Retinal pigment epithelial cell (primary cell): ENCODE data around the gene PPP1R2B.
"Not testable (repeated sequence)": the region's sequence is repeated elsewhere in the genome, so short reads cannot be mapped to it uniquely, and the experiment has no call there.

Experiments
- DNase-seq: peaks from one replicate; pipeline ENCODE4 v3.0.0-alpha.2; 2010; ENCODE audit warnings: low read depth
- H3K4me3 ChIP-seq: 2 replicates; pipeline ENCODE4 v1.5.1; 2011; ENCODE audit warnings: mild to moderate bottlenecking, low read length, control low read depth, moderate library complexity
- TF ChIP-seq, protein P1 (sequence below): conservative IDR thresholded peaks from 2 replicates; pipeline ENCODE4 v1.5.1; 2011; ENCODE audit warnings: low read depth, low read length, control low read depth, inconsistent platforms

PPP1R2B gene

DNA sequence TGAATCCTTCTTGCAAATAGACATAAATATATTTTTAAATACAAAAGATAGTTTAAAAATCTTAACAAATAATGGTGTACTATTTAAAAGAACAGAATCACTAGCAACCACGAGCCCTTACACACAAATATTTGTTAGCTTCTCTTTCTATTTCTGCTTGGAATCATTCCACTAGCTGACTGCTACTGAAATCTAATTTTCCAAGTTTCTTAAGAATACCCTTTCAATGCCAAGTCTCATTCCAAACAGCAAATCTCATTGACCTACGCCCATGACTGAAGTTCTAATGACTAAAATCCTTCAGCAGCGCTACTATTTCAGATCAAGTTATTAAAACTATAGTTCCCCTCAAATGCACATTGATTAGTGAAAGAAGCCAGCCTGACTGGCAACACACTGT, 13.2 kb upstream of the PPP1R2B start:
- H3K4me3 ChIP-seq = no peak overlapping the region
- TF ChIP-seq, protein P1, sequence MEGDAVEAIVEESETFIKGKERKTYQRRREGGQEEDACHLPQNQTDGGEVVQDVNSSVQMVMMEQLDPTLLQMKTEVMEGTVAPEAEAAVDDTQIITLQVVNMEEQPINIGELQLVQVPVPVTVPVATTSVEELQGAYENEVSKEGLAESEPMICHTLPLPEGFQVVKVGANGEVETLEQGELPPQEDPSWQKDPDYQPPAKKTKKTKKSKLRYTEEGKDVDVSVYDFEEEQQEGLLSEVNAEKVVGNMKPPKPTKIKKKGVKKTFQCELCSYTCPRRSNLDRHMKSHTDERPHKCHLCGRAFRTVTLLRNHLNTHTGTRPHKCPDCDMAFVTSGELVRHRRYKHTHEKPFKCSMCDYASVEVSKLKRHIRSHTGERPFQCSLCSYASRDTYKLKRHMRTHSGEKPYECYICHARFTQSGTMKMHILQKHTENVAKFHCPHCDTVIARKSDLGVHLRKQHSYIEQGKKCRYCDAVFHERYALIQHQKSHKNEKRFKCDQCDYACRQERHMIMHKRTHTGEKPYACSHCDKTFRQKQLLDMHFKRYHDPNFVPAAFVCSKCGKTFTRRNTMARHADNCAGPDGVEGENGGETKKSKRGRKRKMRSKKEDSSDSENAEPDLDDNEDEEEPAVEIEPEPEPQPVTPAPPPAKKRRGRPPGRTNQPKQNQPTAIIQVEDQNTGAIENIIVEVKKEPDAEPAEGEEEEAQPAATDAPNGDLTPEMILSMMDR = no peak
- no peak for DNase-seq

DNA sequence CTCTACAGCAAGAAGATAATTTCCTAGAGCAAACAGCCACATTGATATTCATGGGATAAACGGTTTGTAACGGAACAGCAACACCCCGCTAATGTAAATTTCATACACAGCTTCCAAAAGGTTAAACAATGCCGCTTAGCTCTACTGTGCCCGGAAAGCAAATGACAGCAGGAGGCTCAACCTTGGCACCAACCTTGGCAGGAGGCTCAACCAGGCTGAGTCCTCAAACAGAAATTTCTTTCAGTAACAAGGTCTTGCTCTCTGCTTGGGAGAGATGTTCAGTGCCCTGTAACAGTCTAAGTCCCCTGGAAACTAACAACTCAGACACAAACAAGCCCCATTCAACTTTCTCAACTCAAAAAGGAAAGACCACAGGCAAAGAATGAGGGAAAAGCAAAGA, 11.1 kb upstream of the PPP1R2B start:
- TF ChIP-seq, protein P1 = no peak
- H3K4me3 ChIP-seq = no peak overlapping the region
- no peak for DNase-seq

DNA sequence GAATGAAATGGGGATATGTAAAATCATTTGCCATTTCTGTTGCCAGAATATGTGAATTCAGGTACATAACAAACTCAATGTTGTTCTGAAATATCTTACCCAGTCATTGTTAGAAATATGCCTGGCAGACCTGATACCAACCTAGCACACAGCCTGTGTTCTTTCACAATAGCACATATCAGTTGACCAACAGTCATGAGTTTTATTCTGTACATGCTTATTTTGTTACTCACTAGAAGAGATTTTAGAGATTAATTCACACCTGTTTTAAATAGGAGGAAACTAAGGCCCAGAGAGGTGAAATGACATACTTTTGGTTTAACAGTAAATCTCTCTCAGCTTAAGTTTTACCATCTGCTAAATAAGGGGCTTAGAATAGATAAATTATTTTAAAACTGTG, 8.4 kb upstream of the PPP1R2B start:
- H3K4me3 ChIP-seq = no peak overlapping the region
- TF ChIP-seq, protein P1 = no peak

DNA sequence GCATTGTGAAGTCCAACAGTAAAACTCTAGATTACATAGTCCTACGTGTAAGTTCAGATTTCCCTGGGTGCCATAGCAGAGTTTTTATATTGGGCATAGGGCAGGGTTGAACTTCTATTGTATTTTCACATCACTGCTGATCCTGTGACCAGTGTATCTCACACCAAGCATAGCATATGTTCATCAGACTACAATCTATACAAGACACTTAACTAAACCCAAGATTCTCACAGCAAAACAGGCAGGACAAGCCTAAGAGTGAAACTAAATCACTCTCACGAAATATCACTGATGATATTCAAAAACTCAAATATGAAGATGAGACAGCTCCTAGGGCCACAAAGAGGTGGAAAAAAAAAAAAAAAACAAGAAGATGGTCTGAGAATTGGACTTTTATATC, 3.2 kb upstream of the PPP1R2B start:
- TF ChIP-seq, protein P1 = no peak
- H3K4me3 ChIP-seq = no peak overlapping the region
- no peak for DNase-seq

More for the DNA sequence above, 8.4 kb upstream of the PPP1R2B start:
- no peak for DNase-seq

DNA sequence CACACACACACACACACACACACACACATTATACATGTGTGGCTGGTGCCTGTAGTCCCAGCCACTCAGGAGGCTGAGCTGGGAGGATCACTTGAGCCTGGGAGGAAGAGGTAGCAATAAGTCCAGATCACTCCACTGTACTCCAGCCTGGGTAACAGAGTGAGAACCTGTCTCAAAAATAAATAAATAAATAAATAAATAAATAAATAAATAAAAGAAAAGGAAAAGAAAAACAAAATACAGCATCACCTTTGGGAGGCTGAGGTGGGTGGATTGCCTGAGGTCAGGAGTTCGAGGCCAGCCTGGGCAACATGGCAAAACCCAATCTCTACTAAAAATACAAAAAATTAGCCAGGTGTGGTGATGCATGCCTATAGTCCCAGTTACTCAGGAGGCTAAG, 1.6 kb upstream of the PPP1R2B start:
- H3K4me3 ChIP-seq, DNase-seq: not testable (repeated sequence)

DNA sequence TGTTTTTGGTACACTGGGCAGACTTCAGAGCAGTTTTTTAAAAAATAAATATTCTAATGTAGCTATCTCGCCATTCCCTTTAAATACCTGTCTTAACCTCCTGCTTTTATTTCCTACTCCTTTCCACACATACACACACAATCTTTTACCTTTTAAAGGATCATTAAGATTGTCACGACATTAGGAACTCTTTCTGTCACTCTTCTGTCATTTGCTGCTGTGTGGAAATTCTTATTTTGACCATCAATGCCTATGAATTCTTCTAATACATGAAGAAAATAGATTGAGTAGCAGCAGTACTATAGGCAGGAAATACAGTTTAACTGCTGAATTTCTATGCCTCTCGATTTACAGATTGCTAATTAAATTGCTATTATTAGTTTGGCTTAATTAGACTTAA, 1.8 kb downstream of the PPP1R2B start:
- TF ChIP-seq, protein P1 = no peak

DNA sequence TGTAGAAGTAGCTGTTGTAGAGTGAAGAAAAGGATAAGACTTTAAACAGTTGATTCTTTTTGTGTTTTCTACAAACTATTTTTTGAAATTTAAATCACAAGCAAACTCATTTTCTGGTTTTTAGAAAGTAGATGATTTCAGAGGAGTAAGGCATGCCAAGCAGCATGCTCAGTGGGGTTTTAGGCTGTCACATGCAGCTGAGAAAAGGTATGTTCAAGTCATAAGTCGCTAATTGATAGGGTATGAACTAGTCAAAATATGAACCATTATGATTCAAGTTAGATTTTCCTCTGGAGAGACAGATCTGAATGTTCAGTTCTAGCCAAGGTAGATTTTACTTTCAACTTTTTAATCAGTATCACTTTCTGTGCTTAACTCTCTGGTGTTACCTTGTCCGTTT, 3.0 kb downstream of the PPP1R2B start:
- H3K4me3 ChIP-seq, DNase-seq: not testable (repeated sequence)

More for the DNA sequence above, 1.8 kb downstream of the PPP1R2B start:
- DNase-seq = no peak
- H3K4me3 ChIP-seq = no peak overlapping the region

DNA sequence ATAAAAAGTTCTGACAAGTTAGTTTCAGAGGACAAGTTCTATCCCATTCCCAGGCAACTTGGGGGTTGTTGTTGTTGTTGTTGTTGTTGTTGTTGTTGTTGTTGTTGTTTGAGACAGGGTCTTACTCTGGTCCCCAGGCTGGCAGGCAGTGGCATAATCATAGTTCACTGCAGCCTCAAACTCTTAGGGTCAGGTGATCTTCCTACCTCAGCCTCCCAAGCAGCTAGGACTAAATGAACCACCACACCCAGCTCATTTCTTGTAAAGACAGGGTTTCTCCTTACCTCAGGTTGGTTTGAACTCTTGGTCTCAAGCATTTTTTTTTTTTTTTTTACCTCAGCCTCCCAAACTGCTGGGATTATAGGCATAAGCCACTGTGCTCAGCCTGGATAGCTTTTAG, 15.3 kb downstream of the PPP1R2B start:
- no peak for DNase-seq
- no peak overlapping the region for H3K4me3 ChIP-seq
- TF ChIP-seq, protein P1 = no peak
